Left ventricle myocardium inferior (tissue), 1 donor: ENCODE data around the gene KCNJ15. TPM values are rescaled to one million over a fixed set of nuclear protein-coding genes. Genes with fewer than 3 reads are reported as not detected.
"Not testable (repeated sequence)": the region's sequence is repeated elsewhere in the genome, so short reads cannot be mapped to it uniquely, and the experiment has no call there.

Source experiments
- DNase-seq: peaks from one replicate; pipeline ENCODE4 v3.0.0-alpha.2; 2020
- H3K27ac ChIP-seq: fragments of 200-600 bp; replicated peaks from 2 replicates; pipeline ENCODE4 v1.8.0; 2021
- H3K27me3 ChIP-seq: fragments of 200-600 bp; 2 replicates; pipeline ENCODE4 v1.8.0; 2021; ENCODE audit warnings: low read depth
- H3K36me3 ChIP-seq: fragments of 200-600 bp; 2 replicates; pipeline ENCODE4 v1.8.0; 2021
- H3K4me1 ChIP-seq: fragments of 200-600 bp; 2 replicates; pipeline ENCODE4 v1.8.0; 2021
- H3K4me3 ChIP-seq: fragments of 200-600 bp; 2 replicates; pipeline ENCODE4 v1.8.0; 2021; ENCODE audit warnings: mild to moderate bottlenecking, moderate library complexity
- H3K9me3 ChIP-seq: fragments of 200-600 bp; replicated peaks from 2 replicates; pipeline ENCODE4 v1.8.0; 2021
- intact Hi-C: fragments of 100-400 bp; cut with micrococcal nuclease; formaldehyde crosslinking; loops from one replicate; pipeline ENCODE4 v1.11.0; 2022
- total RNA-seq: library from RNA; stranded (reverse); fragmentation: NEBNext Ultra II Directional; extraction: Animal tissue kit (Norgen Biotek cat#: 25700); gene quantifications from one replicate; pipeline ENCODE4 v1.2.1, GENCODE V29; 2021
- TF ChIP-seq, protein P1 (sequence below): fragments of 200-600 bp; IDR thresholded peaks from 2 replicates; pipeline ENCODE4 v1.8.0; 2021; ENCODE audit warnings: antibody characterized with exemption, mild to moderate bottlenecking, borderline replicate concordance
- donor health status: DM: no; HTN: yes; CAD: no; lungs with severe emphysema.

The KCNJ15 gene
- total RNA-seq, 1 donor from 2014 or later, result 0.30 TPM

DNA sequence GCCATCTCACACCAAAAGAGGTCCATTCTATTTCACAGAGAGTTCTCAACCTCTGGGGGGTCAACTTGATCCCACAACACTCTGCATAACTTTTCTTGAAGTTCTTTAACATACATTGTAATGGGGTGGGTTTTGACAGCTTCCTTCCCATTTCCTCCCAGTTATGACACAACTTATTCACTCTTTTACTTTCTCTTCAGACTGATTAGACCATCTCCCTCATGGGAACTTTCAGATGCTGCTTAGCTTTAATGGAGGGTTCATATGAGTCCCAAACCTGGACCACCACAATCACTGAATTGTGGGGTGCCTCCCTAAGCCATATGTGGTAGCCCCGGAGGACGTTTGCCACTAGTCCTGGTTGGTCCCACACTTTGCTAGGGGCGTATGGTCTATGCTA, 28.3 kb upstream of the KCNJ15 start:
- H3K36me3 ChIP-seq, result no peaks in the 10 kb centered on the region
- TF ChIP-seq, protein P1, sequence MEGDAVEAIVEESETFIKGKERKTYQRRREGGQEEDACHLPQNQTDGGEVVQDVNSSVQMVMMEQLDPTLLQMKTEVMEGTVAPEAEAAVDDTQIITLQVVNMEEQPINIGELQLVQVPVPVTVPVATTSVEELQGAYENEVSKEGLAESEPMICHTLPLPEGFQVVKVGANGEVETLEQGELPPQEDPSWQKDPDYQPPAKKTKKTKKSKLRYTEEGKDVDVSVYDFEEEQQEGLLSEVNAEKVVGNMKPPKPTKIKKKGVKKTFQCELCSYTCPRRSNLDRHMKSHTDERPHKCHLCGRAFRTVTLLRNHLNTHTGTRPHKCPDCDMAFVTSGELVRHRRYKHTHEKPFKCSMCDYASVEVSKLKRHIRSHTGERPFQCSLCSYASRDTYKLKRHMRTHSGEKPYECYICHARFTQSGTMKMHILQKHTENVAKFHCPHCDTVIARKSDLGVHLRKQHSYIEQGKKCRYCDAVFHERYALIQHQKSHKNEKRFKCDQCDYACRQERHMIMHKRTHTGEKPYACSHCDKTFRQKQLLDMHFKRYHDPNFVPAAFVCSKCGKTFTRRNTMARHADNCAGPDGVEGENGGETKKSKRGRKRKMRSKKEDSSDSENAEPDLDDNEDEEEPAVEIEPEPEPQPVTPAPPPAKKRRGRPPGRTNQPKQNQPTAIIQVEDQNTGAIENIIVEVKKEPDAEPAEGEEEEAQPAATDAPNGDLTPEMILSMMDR, result no peak
- H3K4me3 ChIP-seq, result no peak overlapping the region
- H3K9me3 ChIP-seq, result peaks cover 92% of the 10 kb centered on the region
- intact Hi-C loops, result no loop called here
- no peak overlapping the region for H3K27ac ChIP-seq
- no peaks in the 10 kb centered on the region for H3K4me1 ChIP-seq
- H3K27me3 ChIP-seq, result no peaks in the 10 kb centered on the region
- no peak for DNase-seq

DNA sequence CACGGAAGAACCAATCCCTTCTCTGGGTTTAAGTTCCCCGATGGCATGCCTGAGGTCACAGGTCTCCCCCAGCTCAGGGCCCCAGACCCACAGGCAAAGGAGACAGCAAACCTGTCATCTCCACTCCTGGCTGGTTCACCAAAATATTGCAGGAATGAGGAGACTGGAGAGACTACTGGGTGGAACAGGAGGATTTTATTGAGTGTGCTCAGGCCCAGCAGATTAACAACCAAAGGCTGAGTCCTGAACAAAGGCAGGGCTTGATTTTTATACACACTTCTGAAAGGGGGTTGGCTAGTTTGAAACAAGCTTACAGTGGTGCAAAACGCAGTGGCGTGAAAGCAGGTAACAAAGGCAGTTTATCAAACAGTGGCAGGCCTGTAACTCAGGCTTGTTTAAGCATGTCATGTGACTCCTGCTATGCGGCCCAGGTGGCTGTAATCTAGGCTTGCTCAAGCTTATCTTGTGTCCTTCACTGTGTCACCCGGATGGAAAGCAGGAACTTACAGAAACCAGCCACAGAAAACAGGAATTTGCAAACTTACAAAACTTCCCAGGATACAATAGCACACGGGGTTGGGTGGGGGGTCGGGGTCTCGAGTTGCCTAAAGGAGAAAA, 27.4 kb upstream of the KCNJ15 start:
- Histone ChIP-seq H3K4me1 (no peaks in the 10 kb centered on the region), H3K27me3 (no peaks in the 10 kb centered on the region), H3K36me3 (no peaks in the 10 kb centered on the region), H3K4me3 (no peak overlapping the region), H3K27ac (no peak overlapping the region), H3K9me3 (peaks cover 84% of the 10 kb centered on the region)
- intact Hi-C loops, result no loop called here
- no peak for DNase-seq
- TF ChIP-seq, protein P1, result no peak

DNA sequence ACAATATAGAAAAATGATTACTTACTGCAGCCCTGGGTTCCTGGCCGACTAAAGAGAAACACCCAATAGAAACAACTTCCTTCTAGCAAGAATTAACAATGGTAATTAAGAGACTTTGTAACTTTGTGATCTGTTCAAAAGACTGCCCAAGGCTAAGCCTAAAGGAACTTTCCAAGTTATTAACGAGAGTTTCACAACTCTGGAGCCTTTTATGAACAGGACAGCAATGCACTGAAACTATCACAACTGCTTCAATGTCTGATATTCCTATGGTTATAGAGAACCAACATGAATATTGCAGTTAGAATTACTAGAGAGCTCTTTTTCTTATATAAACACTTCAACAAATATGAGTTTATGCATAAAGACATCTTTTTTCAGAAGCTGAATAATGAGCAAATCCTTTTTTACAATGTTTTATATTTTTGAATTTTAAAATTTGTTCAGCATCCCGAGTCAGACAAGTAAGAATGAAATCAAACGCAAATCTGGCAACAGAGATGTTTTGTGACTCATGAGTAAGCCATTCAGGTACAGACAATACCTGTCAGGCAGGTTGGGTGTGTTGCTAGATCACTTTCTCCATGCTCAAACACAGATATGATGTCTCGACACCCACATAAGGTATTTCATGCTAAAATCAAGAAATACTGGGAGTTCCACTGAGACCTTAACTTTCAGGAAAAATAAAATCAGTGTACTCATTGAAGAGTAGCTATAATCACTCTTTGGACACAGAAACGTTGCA, 22.2 kb upstream of the KCNJ15 start:
- peaks cover 37% of the 10 kb centered on the region for H3K9me3 ChIP-seq
- no peak overlapping the region for H3K27ac ChIP-seq
- no peaks in the 10 kb centered on the region for H3K27me3 ChIP-seq
- TF ChIP-seq, protein P1, result no peak
- no peaks in the 10 kb centered on the region for H3K36me3 ChIP-seq
- H3K4me1 ChIP-seq, result no peaks in the 10 kb centered on the region
- H3K4me3 ChIP-seq, result no peak overlapping the region
- intact Hi-C loops, result no loop called here
- DNase-seq, result no peak

DNA sequence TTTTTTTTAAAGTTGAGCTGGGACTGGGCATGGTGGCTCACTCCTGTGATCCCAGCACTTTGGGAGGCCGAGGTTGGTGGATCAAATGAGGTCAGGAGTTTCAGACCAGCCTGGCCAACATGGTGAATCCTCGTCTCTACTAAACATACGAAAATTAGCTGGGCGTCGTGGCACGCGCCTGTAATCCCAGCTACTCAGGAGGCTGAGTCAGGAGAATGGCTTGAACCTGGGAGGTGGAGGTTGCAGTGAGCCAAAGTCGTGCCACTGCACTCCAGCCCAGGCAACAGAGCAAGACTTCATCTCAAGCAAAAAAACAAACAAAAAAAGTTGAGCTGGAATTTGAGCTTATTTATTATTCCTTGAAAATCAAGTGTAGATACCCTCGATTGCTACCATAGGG, 21.5 kb upstream of the KCNJ15 start:
- H3K9me3 ChIP-seq, result peaks cover 30% of the 10 kb centered on the region
- H3K4me3 ChIP-seq, DNase-seq, H3K27me3 ChIP-seq, H3K36me3 ChIP-seq, H3K4me1 ChIP-seq, H3K27ac ChIP-seq, intact Hi-C loops: not testable (repeated sequence)

DNA sequence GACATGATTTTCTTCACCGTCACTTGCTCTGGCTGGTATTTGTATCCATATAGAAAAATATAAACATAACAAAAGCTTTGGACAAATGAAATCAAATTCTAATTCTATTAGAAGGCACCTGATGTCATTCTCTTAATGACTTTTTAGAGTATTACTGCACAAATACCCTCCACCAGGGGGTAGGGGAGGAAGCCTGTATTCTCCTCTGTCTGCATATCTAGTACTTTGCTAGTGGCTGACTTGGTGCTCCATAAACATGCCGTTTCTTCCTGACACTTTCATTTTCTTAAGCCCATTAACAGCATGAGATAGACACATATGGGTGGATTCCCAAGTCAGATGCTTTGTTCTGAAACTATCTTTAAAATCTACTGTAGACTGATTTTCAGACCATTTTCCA, 20.6 kb upstream of the KCNJ15 start:
- no peak overlapping the region for H3K4me3 ChIP-seq
- no peak overlapping the region for H3K27ac ChIP-seq
- DNase-seq, result no peak
- H3K4me1 ChIP-seq, result peaks cover 6% of the 10 kb centered on the region
- H3K9me3 ChIP-seq, result peaks cover 21% of the 10 kb centered on the region
- H3K27me3 ChIP-seq, result no peaks in the 10 kb centered on the region
- TF ChIP-seq, protein P1, result no peak
- no peaks in the 10 kb centered on the region for H3K36me3 ChIP-seq
- intact Hi-C loops, result no loop called here

DNA sequence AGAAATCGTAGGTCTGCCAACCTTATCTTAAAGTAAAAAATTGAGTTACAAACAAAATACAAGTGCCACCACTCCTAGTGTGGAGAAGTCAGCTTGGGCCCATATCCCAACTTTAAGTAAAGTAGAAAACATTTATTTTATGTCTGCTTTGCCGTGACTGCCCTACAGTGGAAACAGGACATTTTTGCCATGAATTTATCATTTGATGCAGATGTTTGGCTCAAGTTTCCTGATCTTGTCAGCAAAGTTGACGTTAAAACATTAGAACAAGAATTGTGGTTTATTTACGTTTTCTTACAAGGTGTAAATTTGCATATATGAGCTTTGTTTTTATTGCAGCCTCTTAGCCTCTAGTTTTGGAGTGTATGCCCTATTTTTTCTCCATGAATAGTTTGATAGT, 17.1 kb upstream of the KCNJ15 start:
- TF ChIP-seq, protein P1, result no peak
- no peaks in the 10 kb centered on the region for H3K9me3 ChIP-seq
- no peak overlapping the region for H3K27ac ChIP-seq
- intact Hi-C loops, result no loop called here
- peaks cover 6% of the 10 kb centered on the region for H3K4me1 ChIP-seq
- no peak for DNase-seq
- H3K4me3 ChIP-seq, result no peak overlapping the region
- no peaks in the 10 kb centered on the region for H3K36me3 ChIP-seq
- H3K27me3 ChIP-seq, result no peaks in the 10 kb centered on the region
